Measurements from ENCODE around the gene CSGALNACT2. TPM values are rescaled to one million over a fixed set of nuclear protein-coding genes. Genes with fewer than 3 reads are reported as not detected.

Gene CSGALNACT2
- total RNA-seq, 1 donor from 2014 or later = 30.3 TPM

DNA sequence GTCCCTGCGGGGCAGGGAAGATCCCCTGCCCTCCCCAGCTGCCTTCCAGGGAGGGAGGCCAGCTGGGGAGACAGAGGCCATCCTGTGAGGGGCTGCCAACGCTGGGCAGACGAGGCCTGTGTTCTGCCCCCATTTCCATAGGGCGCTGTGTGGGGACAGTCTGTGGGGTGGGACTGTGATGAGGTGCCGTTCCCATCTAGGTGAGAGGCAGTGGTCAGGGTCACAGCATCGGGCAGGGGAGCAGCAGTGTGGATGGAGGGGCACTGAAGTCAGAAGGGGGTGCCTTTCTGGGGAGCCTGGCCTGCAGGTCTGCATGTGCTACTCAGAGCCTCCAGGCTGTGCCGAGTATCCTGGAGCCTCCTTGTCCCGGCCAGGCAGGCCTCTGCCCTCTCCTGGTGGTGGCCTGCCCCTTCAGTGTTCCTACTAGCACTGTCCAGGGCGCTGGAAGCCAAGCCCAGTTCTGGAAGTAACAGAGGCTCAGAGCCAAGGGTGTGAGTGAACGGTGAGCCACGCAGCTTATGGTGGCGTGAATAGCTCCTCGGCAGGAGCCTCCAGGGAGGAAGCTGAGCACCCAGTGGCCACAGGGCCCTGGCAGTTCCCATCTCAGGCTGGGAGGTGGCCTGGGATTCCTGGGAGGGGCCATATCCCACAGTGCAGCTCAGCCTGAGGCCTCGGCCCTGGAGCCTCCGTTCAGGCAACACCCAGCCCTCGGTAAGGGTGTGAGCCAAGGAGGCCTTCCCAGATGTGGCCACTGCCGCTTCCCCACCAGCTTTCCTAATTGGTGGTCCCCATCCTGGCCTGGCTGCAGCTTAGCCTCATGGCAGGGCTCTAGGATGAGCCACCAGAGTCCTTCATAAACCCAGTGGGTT lies 23.3 kb upstream of the CSGALNACT2 start:
- DNase-seq (ENCODE audit: low spot score) = no peak
- intact Hi-C loops (cut with micrococcal nuclease) = no loop called here
- H3K27ac Mint-ChIP-seq = no peak overlapping the region
- peaks cover 22% of the 10 kb centered on the region for H3K4me1 Mint-ChIP-seq (ENCODE audit: low read depth)
- no peak overlapping the region for H3K4me3 Mint-ChIP-seq
- H3K9me3 Mint-ChIP-seq = no peaks in the 10 kb centered on the region
- H3K36me3 Mint-ChIP-seq (ENCODE audit: low read depth) = no peaks in the 10 kb centered on the region
- H3K27me3 Mint-ChIP-seq (ENCODE audit: insufficient read depth) = no peaks in the 10 kb centered on the region

DNA sequence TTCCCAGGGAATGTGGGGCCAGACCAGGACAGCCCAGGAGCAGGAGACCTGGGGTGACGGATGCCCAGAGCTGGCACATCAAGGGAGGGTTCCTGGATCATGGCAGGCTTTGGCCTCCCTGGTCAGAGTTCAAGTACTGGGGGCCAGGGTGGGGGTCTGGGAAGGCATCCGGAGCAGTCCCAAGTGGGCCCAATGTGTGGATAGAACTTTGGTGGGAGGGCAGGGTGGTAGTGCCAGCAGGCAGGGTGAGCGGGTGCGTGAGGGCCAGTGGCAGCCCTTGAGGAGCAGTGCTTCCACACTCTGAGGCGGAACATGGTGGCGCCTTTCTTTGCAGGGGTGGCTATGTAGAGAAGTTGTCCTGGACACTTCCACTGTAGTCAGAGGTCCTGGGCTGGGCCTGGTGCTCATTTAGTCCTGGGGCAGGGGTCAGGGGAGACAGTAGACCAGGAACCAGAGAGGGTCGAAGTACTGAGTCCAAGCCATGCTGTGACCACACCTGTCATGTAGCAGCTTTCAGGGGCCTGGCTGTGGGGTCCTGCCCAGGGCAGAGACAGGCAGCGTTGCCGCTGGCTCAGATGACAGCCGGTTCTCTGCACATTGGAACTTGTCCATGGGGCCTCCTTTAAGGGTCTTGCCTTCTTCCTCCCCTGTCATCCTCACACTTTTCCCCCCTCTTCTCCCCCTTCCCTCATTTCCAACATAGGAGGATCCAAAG lies 22.2 kb upstream of the CSGALNACT2 start:
- Mint-ChIP-seq H3K4me1 (ENCODE audit: low read depth) (peaks cover 24% of the 10 kb centered on the region), H3K27me3 (ENCODE audit: insufficient read depth) (no peaks in the 10 kb centered on the region), H3K4me3 (no peak overlapping the region), H3K9me3 (no peaks in the 10 kb centered on the region), H3K36me3 (ENCODE audit: low read depth) (no peaks in the 10 kb centered on the region), H3K27ac (no peak overlapping the region)
- intact Hi-C loops (cut with micrococcal nuclease) = no loop called here
- no peak for DNase-seq (ENCODE audit: low spot score)

- Mint-ChIP-seq H3K4me1 (ENCODE audit: low read depth) (peaks cover 29% of the 10 kb centered on the region), H3K27me3 (ENCODE audit: insufficient read depth) (no peaks in the 10 kb centered on the region), H3K9me3 (no peaks in the 10 kb centered on the region), H3K4me3 (no peak overlapping the region), H3K36me3 (ENCODE audit: low read depth) (no peaks in the 10 kb centered on the region), H3K27ac (no peak overlapping the region)
- no peak for DNase-seq (ENCODE audit: low spot score)
- intact Hi-C loops (cut with micrococcal nuclease) = no loop called here
Observed at GRCh38 chr10:43116596-43116995, 21.6 kb upstream of the CSGALNACT2 start.

GRCh38 chr10:43117031-43117776 lies 21.0 kb upstream of the CSGALNACT2 start:
- no peaks in the 10 kb centered on the region for H3K27me3 Mint-ChIP-seq (ENCODE audit: insufficient read depth)
- no peak for DNase-seq (ENCODE audit: low spot score)
- peaks cover 35% of the 10 kb centered on the region for H3K4me1 Mint-ChIP-seq (ENCODE audit: low read depth)
- intact Hi-C loops (cut with micrococcal nuclease) = no loop called here
- H3K27ac Mint-ChIP-seq = no peak overlapping the region
- H3K9me3 Mint-ChIP-seq = no peaks in the 10 kb centered on the region
- H3K4me3 Mint-ChIP-seq = no peak overlapping the region
- no peaks in the 10 kb centered on the region for H3K36me3 Mint-ChIP-seq (ENCODE audit: low read depth)

DNA sequence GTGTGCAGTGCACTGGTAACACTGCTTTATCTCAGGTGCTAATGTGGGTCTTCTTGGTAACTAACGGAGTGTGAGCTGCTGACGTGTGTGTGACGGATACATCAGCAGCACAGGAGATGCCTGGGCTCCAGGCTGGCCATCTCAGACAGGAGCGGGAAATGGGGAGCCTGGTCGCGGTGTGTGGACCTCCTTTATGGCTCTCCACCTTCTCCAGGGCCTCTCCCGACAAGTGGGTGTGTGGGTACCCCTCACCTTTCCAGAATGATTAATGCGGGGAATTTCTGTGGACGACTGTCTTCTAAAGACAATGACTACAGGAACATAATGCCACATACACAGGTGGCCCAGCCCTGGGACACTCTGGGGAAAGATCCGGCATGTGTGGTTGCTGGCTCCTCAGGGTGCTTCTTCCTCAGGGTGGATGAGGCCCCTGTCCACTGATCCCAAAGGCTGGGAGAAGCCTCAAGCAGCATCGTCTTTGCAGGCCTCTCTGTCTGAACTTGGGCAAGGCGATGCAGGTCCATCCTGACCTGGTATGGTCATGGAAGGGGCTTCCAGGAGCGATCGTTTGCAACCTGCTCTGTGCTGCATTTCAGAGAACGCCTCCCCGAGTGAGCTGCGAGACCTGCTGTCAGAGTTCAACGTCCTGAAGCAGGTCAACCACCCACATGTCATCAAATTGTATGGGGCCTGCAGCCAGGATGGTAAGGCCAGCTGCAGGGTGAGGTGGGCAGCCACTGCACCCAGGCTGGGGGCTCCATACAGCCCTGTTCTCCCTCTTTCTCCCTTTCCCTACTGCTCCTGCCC lies 20.3 kb upstream of the CSGALNACT2 start:
- Mint-ChIP-seq H3K4me3 (no peak overlapping the region), H3K27ac (no peak overlapping the region)

DNA sequence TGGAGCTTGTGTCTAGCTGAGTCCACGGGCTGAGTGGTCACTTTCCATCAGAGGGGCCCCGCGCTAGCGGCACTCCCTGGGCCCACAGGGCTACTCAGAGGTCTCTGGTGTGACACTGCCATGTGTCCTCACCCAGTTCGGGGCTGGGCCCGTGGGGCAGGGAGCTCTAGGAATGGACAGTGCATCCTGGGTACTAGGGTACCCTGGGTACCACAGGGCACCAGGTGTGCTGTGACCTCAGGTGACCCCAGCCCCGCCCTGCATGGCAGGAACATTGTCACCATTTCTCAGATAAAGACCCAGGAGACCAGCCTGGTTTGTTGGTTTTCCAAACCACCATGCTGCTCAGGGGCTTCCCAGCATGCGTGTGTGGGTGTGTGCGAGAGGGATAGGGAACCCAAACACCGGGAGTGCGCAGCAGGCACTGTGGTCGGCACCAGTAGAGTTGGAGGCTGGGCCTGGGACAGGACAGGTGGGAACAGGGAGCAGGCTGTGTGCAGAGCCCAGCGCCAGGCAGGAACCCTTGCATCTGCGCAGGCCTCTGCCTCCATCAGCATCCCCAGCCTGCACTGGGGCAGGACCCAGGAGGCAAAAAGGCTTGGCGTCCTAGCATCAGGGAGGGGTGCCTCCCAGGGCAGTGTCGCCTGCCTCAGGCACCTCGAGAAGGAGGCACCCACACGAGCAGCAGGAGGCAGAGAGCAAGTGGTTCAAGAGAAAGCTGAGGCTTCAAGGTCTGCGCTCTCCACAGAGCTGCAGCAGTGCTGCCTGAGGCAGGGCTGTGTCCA lies 19.4 kb upstream of the CSGALNACT2 start:
- peaks cover 49% of the 10 kb centered on the region for H3K4me1 Mint-ChIP-seq (ENCODE audit: low read depth)
- DNase-seq (ENCODE audit: low spot score) = no peak
- no peaks in the 10 kb centered on the region for H3K9me3 Mint-ChIP-seq
- H3K4me3 Mint-ChIP-seq = no peak overlapping the region
- H3K36me3 Mint-ChIP-seq (ENCODE audit: low read depth) = no peaks in the 10 kb centered on the region
- H3K27ac Mint-ChIP-seq = peak overlapping the region; percentile 70
- H3K27me3 Mint-ChIP-seq (ENCODE audit: insufficient read depth) = no peaks in the 10 kb centered on the region
- intact Hi-C loops (cut with micrococcal nuclease) = no loop called here

More for the DNA sequence above, 20.3 kb upstream of the CSGALNACT2 start:
- DNase-seq (ENCODE audit: low spot score) = no peak
- Mint-ChIP-seq H3K27me3 (ENCODE audit: insufficient read depth) (no peaks in the 10 kb centered on the region), H3K36me3 (ENCODE audit: low read depth) (no peaks in the 10 kb centered on the region), H3K4me1 (ENCODE audit: low read depth) (peaks cover 43% of the 10 kb centered on the region), H3K9me3 (no peaks in the 10 kb centered on the region)
- intact Hi-C loops (cut with micrococcal nuclease) = no loop called here

- Mint-ChIP-seq H3K27me3 (ENCODE audit: insufficient read depth) (no peaks in the 10 kb centered on the region), H3K4me3 (no peak overlapping the region), H3K4me1 (ENCODE audit: low read depth) (peaks cover 52% of the 10 kb centered on the region), H3K27ac (peak overlapping the region; percentile 29), H3K36me3 (ENCODE audit: low read depth) (no peaks in the 10 kb centered on the region), H3K9me3 (no peaks in the 10 kb centered on the region)
- intact Hi-C loops (cut with micrococcal nuclease) = loop anchor here (1.0 to 5.0 kb wide), 4 partner anchors 14 to 243 kb away; no protein-coding TSS in a partner anchor
- no peak for DNase-seq (ENCODE audit: low spot score)
Observed at GRCh38 chr10:43119416-43120115, 18.7 kb upstream of the CSGALNACT2 start.

GRCh38 chr10:43120116-43120928 lies 17.9 kb upstream of the CSGALNACT2 start:
- H3K27me3 Mint-ChIP-seq (ENCODE audit: insufficient read depth) = no peaks in the 10 kb centered on the region
- no peak for DNase-seq (ENCODE audit: low spot score)
- peak overlapping the region; percentile 28 for H3K4me3 Mint-ChIP-seq
- peak overlapping the region; percentile 90 for H3K27ac Mint-ChIP-seq
- no peaks in the 10 kb centered on the region for H3K36me3 Mint-ChIP-seq (ENCODE audit: low read depth)
- peaks cover 59% of the 10 kb centered on the region for H3K4me1 Mint-ChIP-seq (ENCODE audit: low read depth)
- intact Hi-C loops (cut with micrococcal nuclease) = loop anchor here (1.0 to 5.0 kb wide), 4 partner anchors 15 to 242 kb away; no protein-coding TSS in a partner anchor
- no peaks in the 10 kb centered on the region for H3K9me3 Mint-ChIP-seq

DNA sequence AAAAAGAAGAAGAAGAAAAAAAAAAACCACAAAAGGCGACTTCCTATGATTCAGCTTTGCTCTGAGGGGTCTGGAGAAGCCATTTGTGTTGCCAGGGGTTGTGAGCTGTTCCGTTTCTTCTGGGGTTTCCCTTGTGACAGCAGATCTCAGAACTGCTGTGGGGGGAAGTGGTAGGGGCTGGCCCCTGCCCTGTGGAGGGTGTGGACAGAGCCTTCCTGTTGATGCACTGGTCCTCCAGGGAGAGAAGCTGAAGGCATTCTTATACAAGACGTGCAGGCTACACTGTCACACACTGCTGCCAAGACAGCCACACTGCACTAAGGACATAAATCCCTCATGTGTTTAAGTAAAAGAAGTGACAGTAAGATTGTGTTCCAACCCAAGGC lies 17.3 kb upstream of the CSGALNACT2 start:
- no peaks in the 10 kb centered on the region for H3K27me3 Mint-ChIP-seq (ENCODE audit: insufficient read depth)
- no peaks in the 10 kb centered on the region for H3K9me3 Mint-ChIP-seq
- DNase-seq (ENCODE audit: low spot score) = peak; percentile 82
- H3K4me1 Mint-ChIP-seq (ENCODE audit: low read depth) = peaks cover 65% of the 10 kb centered on the region
- H3K27ac Mint-ChIP-seq = peak overlapping the region; percentile 90
- no peaks in the 10 kb centered on the region for H3K36me3 Mint-ChIP-seq (ENCODE audit: low read depth)
- peak overlapping the region; percentile 54 for H3K4me3 Mint-ChIP-seq
- intact Hi-C loops (cut with micrococcal nuclease) = loop anchor here (1.0 to 5.0 kb wide), 7 partner anchors 8 to 320 kb away; no protein-coding TSS in a partner anchor

DNA sequence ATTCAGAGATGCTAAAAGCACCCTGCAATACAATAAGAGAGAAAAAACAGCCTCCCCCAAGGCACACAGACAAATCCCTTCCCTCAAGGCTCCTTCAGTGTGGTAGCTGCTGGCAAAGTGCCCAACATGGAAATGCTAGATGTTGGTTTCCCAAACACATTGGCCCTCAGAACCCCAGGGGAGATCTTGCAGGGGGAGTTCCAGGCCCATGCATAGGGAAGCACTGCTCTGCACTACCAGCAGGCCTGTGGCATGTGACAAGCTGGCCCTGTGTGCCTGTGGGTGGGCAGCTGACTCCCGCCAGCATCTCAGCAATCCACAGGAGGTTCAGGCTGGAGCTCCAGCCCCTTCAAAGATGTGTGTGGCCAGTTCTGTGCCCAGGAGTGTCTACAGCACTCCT lies 16.8 kb upstream of the CSGALNACT2 start:
- Mint-ChIP-seq H3K27ac (peak overlapping the region; percentile 90), H3K27me3 (ENCODE audit: insufficient read depth) (no peaks in the 10 kb centered on the region), H3K4me3 (peak overlapping the region; percentile 54), H3K4me1 (ENCODE audit: low read depth) (peaks cover 71% of the 10 kb centered on the region), H3K36me3 (ENCODE audit: low read depth) (no peaks in the 10 kb centered on the region), H3K9me3 (no peaks in the 10 kb centered on the region)
- DNase-seq (ENCODE audit: low spot score) = peak; percentile 14
- intact Hi-C loops (cut with micrococcal nuclease) = loop anchor here (1.0 to 5.0 kb wide), 6 partner anchors 8 to 320 kb away; no protein-coding TSS in a partner anchor
